ENCODE data around the gene SUGCT. TPM values are rescaled to one million over a fixed set of nuclear protein-coding genes. Genes with fewer than 3 reads are reported as not detected.
"Not testable (repeated sequence)": the region's sequence is repeated elsewhere in the genome, so short reads cannot be mapped to it uniquely, and the experiment has no call there.

Gene SUGCT
- total RNA-seq, 1 donor from 2014 or later = 4.4 TPM

DNA sequence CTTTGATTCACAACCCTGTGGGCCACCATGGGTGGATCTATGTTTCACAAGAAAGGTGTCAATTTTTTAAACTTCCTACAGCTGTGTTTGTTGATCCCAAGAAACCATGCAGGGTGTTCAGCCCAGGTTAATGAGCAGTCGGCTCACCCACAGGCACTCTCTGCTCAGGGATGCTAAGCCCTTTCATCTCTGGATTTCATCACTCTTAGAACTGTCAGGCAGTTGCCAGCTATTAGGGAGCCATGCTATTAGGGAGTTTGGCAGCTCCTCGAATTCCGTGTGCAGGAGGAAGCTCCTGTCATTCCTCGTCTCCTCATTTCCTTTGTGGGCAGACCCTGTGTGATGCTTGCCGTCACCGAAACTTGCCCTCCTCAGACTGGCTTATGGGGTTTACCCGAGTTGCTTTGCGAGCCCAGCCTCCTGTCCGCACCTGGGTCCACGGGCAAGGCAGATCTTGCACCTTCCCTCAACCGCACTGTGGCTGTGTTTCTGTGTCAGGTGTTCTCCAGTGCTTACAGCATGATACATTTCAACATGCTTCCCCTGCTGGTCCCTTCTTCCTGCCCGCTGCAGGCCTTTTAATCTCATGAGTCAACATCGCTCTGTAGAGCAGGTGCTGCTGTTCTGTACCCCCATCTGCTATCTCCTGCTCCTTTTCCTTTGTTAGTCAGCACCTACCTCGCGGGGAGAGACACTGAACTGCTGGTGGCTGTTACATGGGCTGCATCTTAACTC, 509.8 kb downstream of the SUGCT start:
- H3K4me3 ChIP-seq (ENCODE audit: low read depth, low read length) = no peak overlapping the region
- no peak for DNase-seq (ENCODE audit: low read depth)
- TF ChIP-seq, protein P1, sequence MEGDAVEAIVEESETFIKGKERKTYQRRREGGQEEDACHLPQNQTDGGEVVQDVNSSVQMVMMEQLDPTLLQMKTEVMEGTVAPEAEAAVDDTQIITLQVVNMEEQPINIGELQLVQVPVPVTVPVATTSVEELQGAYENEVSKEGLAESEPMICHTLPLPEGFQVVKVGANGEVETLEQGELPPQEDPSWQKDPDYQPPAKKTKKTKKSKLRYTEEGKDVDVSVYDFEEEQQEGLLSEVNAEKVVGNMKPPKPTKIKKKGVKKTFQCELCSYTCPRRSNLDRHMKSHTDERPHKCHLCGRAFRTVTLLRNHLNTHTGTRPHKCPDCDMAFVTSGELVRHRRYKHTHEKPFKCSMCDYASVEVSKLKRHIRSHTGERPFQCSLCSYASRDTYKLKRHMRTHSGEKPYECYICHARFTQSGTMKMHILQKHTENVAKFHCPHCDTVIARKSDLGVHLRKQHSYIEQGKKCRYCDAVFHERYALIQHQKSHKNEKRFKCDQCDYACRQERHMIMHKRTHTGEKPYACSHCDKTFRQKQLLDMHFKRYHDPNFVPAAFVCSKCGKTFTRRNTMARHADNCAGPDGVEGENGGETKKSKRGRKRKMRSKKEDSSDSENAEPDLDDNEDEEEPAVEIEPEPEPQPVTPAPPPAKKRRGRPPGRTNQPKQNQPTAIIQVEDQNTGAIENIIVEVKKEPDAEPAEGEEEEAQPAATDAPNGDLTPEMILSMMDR (conservative IDR thresholded peaks at IDR 0.05; ENCODE audit: low read depth, low read length) = no peak

DNA sequence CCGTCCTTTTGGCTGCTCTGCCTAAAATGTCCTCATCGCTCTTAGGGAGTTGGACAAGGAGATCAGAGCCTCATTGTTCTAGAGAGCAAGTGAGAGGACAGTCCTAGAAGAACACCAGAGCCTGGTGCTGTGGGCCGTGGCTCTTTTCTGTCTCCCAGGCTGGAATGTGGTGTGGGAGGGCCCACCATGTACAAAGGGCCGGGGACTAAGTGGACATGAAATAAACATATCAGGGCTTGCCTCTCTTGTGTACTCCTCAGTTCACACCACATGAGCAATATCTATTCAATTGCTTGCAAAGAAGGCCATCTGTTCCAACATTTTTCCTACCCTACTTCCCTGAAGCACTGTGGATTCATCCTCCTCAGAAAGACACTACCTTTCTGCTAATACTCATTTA, 510.4 kb downstream of the SUGCT start:
- TF ChIP-seq, protein P1 (conservative IDR thresholded peaks at IDR 0.05; ENCODE audit: low read depth, low read length) = no peak
- H3K4me3 ChIP-seq (ENCODE audit: low read depth, low read length) = no peak overlapping the region
- DNase-seq (ENCODE audit: low read depth) = no peak

DNA sequence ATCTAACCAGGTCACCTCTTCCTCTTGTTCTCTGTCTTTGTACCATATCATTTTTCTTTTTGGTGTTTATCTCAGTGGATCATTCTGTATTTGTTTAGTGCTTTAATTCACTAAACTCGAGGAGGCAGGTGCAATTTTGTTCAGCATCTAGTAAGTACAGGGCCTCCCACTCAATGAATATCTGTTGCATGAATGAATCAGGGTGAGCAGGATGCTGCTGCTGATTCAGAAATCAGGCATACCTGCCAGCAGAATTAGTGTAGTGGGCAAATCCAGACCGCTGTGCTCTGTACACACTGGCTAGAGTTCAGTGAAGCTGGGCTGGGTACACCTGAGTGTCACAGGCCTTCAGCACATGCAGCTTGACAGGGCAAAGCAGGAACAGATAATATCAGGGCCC, 511.9 kb downstream of the SUGCT start:
- no peak overlapping the region for H3K4me3 ChIP-seq (ENCODE audit: low read depth, low read length)
- TF ChIP-seq, protein P1 (conservative IDR thresholded peaks at IDR 0.05; ENCODE audit: low read depth, low read length) = no peak
- DNase-seq (ENCODE audit: low read depth) = no peak

DNA sequence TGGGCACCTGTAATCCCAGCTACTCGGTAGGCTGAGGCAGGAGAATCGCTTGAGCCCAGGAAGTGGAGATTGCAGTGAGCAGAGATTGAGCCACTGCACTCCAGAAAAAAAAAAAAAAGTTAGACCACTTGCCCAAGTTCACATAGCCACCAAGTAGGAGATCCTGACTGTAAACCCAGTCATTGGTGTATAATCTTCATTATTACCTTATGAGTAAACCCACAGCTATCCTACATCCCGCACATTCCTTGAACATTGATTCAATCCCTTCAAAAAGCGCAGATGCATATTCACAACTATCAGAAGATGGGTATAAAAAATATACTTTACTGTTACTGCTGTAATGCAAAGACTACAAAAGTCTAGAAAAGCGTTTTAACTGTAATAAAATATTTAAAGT, 512.9 kb downstream of the SUGCT start:
- no peak overlapping the region for H3K4me3 ChIP-seq (ENCODE audit: low read depth, low read length)
- TF ChIP-seq, protein P1 (conservative IDR thresholded peaks at IDR 0.05; ENCODE audit: low read depth, low read length) = no peak
- DNase-seq (ENCODE audit: low read depth) = no peak

DNA sequence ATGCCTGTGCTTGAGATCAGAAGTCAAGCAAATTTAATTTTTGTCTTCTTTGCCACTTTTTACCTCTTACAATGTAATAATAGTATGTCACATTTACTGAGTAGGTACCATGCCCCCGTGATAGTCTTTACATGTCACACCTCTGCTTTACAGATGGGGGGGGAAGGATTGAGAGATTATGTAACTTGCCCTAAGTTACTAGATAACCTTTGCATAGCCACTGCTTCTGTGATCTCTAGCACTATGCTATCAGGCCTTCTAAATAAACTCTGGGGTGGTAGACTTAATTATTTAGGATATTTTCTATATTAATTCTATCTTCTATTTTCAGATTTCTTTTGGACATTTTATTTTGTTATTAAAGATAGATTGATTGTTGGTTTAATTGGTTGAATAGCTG, 514.4 kb downstream of the SUGCT start:
- DNase-seq (ENCODE audit: low read depth) = no peak
- TF ChIP-seq, protein P1 (conservative IDR thresholded peaks at IDR 0.05; ENCODE audit: low read depth, low read length) = no peak
- no peak overlapping the region for H3K4me3 ChIP-seq (ENCODE audit: low read depth, low read length)

DNA sequence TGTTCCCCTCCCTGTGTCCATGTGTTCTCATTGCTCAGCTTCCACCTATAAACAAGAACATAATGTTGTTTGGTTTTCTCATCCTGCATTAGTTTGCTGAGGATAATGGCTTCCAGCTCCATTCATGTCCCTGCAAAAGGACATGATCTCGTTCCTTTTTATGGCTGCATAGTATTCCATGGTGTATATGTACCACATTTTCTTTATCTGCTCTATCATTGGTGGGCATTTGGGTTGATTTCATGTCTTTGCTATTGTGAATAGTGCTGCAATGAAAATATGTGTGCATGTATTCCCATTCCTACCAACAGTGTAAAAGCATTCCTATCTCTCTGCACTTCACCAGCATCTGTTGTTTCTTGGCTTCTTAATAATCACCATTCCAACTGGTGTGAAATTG, 516.1 kb downstream of the SUGCT start:
- DNase-seq (ENCODE audit: low read depth); H3K4me3 ChIP-seq (ENCODE audit: low read depth, low read length): not testable (repeated sequence)

DNA sequence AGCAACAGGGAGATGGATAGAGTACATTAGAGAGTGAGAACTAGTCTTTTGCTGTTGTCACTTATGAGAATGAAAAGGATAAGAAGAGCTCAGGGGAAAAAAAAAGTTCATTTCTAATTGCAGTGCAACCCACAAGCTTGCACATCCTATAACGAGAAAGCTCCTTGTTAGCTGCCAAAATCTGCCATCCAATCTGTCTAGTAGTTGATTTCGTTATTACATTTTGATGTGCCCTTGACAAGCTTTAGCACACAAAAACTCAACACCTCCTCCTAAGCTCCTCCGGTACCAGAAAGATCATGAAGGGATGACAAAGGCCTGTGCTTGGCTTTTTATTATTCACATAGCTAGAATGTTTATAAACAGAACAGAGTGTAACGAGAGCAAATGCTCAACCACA, 519.4 kb downstream of the SUGCT start:
- no peak overlapping the region for H3K4me3 ChIP-seq (ENCODE audit: low read depth, low read length)
- TF ChIP-seq, protein P1 (conservative IDR thresholded peaks at IDR 0.05; ENCODE audit: low read depth, low read length) = no peak
- no peak for DNase-seq (ENCODE audit: low read depth)
